GM21576 (cell line): Measurements from ENCODE around the gene MS4A10.

ENCODE experiments used
- ATAC-seq: cut with Tn5 transposase; IDR thresholded peaks from one replicate; pipeline ENCODE4 v1.9.1; 2021; ENCODE audit warnings: mild to moderate bottlenecking, moderate library complexity; ENCODE audit not compliant: unreplicated experiment

Gene MS4A10

GRCh38 chr11:60786811-60787567, 1.9 kb downstream of the MS4A10 start:
- no peak for ATAC-seq

GRCh38 chr11:60788401-60789125, 3.4 kb downstream of the MS4A10 start:
- no peak for ATAC-seq

- ATAC-seq, result no peak
Observed at GRCh38 chr11:60790726-60791125, 5.6 kb downstream of the MS4A10 start.

- ATAC-seq, result no peak
Observed at GRCh38 chr11:60791153-60791933, 6.2 kb downstream of the MS4A10 start.

- ATAC-seq, result no peak
Observed at GRCh38 chr11:60792521-60792920, 7.4 kb downstream of the MS4A10 start.

GRCh38 chr11:60795291-60795690, 10.2 kb downstream of the MS4A10 start:
- no peak for ATAC-seq

- ATAC-seq, result no peak
Observed at GRCh38 chr11:60797846-60798630, 12.9 kb downstream of the MS4A10 start.

- ATAC-seq, result no peak
Observed at GRCh38 chr11:60798631-60799030, 13.5 kb downstream of the MS4A10 start.

GRCh38 chr11:60801194-60801593, 16.1 kb downstream of the MS4A10 start:
- ATAC-seq, result no peak

GRCh38 chr11:60803273-60803936, 18.3 kb downstream of the MS4A10 start:
- ATAC-seq, result no peak

GRCh38 chr11:60809249-60809648, 24.1 kb downstream of the MS4A10 start:
- ATAC-seq, result no peak

- ATAC-seq, result no peak
Observed at GRCh38 chr11:60809691-60810090, 24.6 kb downstream of the MS4A10 start.

GRCh38 chr11:60810151-60810550, 25.0 kb downstream of the MS4A10 start:
- ATAC-seq, result no peak

- ATAC-seq, result no peak
Observed at GRCh38 chr11:60810569-60810968, 25.4 kb downstream of the MS4A10 start.

GRCh38 chr11:60813324-60813723, 28.2 kb downstream of the MS4A10 start:
- ATAC-seq, result no peak

- ATAC-seq, result no peak
Observed at GRCh38 chr11:60814112-60814511, 29.0 kb downstream of the MS4A10 start.

- no peak for ATAC-seq
Observed at GRCh38 chr11:60816590-60817157, 31.5 kb downstream of the MS4A10 start.

GRCh38 chr11:60818057-60818456, 32.9 kb downstream of the MS4A10 start:
- no peak for ATAC-seq

GRCh38 chr11:60821827-60822599, 36.9 kb downstream of the MS4A10 start:
- no peak for ATAC-seq
